ENCODE measurements around the gene NUP107. TPM values are rescaled to one million over a fixed set of nuclear protein-coding genes. Genes with fewer than 3 reads are reported as not detected.

Gene NUP107
- total RNA-seq, 2 experiments from 2014 or later, result 142 to 143 TPM

DNA sequence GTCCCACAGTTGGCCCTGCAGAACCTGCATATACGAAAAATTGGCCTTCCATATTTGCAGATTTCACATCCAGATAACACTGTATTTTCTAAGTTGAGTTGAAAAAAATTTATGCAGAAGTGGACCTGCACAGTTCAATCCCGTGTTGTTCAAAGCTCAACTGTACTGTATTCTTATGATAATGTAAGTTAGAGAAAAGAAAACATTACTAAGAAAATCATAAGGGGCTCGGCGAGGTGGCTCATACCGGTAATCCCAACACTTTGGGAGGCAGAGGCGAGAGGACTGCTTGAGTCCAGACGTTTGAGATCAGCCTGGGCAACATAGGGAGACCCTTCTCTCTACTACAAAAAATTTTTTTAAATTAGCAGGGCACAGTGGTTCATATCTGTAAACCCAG lies 41.0 kb downstream of the NUP107 start:
- DNase-seq (no peak), ATAC-seq (no peak)
- Mint-ChIP-seq H3K36me3 (ENCODE audit: low read depth) (peaks cover 25% of the 10 kb centered on the region), H3K27me3 (no peaks in the 10 kb centered on the region), H3K9me3 (no peaks in the 10 kb centered on the region), H3K4me3 (no peak overlapping the region), H3K4me1 (ENCODE audit: low read depth) (no peaks in the 10 kb centered on the region), H3K27ac (no peak overlapping the region)
- CTCF ChIA-PET, result no interaction called here
- POLR2A ChIA-PET, result no interaction called here
- TF ChIP-seq, protein P1, sequence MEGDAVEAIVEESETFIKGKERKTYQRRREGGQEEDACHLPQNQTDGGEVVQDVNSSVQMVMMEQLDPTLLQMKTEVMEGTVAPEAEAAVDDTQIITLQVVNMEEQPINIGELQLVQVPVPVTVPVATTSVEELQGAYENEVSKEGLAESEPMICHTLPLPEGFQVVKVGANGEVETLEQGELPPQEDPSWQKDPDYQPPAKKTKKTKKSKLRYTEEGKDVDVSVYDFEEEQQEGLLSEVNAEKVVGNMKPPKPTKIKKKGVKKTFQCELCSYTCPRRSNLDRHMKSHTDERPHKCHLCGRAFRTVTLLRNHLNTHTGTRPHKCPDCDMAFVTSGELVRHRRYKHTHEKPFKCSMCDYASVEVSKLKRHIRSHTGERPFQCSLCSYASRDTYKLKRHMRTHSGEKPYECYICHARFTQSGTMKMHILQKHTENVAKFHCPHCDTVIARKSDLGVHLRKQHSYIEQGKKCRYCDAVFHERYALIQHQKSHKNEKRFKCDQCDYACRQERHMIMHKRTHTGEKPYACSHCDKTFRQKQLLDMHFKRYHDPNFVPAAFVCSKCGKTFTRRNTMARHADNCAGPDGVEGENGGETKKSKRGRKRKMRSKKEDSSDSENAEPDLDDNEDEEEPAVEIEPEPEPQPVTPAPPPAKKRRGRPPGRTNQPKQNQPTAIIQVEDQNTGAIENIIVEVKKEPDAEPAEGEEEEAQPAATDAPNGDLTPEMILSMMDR (IDR thresholded peaks at IDR 0.05), result no peak
- intact Hi-C loops (cut with micrococcal nuclease), result no loop called here

DNA sequence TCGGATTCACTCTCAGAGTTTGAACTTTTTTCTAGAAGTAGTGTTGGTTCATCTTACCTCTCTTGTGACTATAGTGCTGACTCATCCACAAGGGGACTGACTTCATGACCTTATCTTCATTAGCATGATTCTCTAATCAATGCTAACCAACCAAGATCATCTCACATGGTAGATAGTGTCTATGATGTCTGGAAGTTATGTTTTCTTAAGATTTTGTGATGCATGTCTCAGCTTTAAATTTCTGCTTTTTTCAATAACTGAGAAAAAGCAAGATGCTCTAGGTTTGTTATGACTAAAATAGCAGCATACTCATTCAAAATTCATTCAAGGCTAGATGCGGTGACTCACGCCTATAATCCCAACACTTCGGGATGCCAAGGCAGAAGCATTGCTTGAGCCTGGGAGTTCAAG lies 46.9 kb downstream of the NUP107 start:
- Mint-ChIP-seq H3K4me1 (ENCODE audit: low read depth) (no peaks in the 10 kb centered on the region), H3K4me3 (no peak overlapping the region), H3K36me3 (ENCODE audit: low read depth) (peaks cover 32% of the 10 kb centered on the region), H3K27me3 (no peaks in the 10 kb centered on the region), H3K27ac (peak overlapping the region; percentile 20), H3K9me3 (no peaks in the 10 kb centered on the region)
- ATAC-seq, result no peak
- TF ChIP-seq, protein P1 (IDR thresholded peaks at IDR 0.05), result no peak
- intact Hi-C loops (cut with micrococcal nuclease), result no loop called here
- no peak for DNase-seq
- CTCF ChIA-PET, result interaction anchor here (1.0 kb wide), 1 partner anchor 15 kb away, joined by 3 read pairs; no protein-coding TSS in a partner anchor
- POLR2A ChIA-PET, result no interaction called here

DNA sequence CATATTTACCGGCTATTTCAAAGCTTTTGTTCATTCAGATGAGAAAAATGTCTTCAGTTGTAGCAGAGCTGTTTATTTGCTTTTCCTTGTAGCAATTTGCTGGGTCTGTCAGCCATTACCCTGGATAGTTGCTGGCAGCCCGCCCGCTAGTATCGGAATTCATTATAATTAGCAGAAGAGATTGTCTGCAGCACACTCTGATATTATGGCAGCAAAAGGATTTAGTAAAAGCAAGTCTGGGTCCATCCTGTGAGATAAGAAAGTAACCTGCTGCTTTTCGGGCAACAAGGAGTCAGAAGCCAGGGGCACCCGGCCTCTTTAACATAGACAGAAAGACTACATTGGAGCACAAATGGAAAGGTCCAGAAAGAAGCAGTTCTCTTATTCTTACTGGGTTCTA lies 53.1 kb downstream of the NUP107 start:
- H3K27ac Mint-ChIP-seq, result no peak overlapping the region
- ATAC-seq, result no peak

DNA sequence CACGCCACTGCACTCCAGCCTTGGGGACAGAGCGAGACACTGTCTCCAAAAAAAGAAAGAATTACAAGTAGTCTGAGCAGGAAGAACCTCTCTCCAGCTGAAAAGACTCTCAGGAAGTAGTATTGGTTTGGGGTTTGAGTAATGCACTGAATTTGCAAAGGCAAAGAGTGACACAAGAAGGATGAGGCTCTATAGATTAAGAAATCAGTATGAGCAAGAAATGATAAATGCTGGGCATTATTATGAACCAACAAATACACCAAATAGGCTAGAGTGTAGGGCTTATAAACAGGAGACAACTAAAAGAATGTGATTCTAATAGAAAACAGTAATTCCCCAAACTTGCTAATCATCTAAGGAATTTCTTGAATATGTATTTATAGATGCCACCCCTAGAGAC lies 56.6 kb downstream of the NUP107 start:
- intact Hi-C loops (cut with micrococcal nuclease), result no loop called here
- CTCF ChIA-PET, result no interaction called here
- Mint-ChIP-seq H3K27ac (no peak overlapping the region), H3K9me3 (no peaks in the 10 kb centered on the region), H3K27me3 (no peaks in the 10 kb centered on the region), H3K4me3 (no peak overlapping the region), H3K36me3 (ENCODE audit: low read depth) (peaks cover 18% of the 10 kb centered on the region), H3K4me1 (ENCODE audit: low read depth) (peaks cover 14% of the 10 kb centered on the region)
- DNase-seq, result no peak
- ATAC-seq, result no peak
- POLR2A ChIA-PET, result no interaction called here
- TF ChIP-seq, protein P1 (IDR thresholded peaks at IDR 0.05), result no peak

More for the DNA sequence above, 53.1 kb downstream of the NUP107 start:
- H3K9me3 Mint-ChIP-seq, result no peaks in the 10 kb centered on the region
- peaks cover 25% of the 10 kb centered on the region for H3K36me3 Mint-ChIP-seq (ENCODE audit: low read depth)
- TF ChIP-seq, protein P1 (IDR thresholded peaks at IDR 0.05), result no peak
- ChIA-PET POLR2A (interaction anchor here (1.4 kb wide), 1 partner anchor 11 kb away, joined by 3 read pairs; no protein-coding TSS in a partner anchor), CTCF (no interaction called here)
- no peak for DNase-seq
- H3K4me3 Mint-ChIP-seq, result no peak overlapping the region
- no peaks in the 10 kb centered on the region for H3K27me3 Mint-ChIP-seq
- no peaks in the 10 kb centered on the region for H3K4me1 Mint-ChIP-seq (ENCODE audit: low read depth)
- intact Hi-C loops (cut with micrococcal nuclease), result no loop called here

DNA sequence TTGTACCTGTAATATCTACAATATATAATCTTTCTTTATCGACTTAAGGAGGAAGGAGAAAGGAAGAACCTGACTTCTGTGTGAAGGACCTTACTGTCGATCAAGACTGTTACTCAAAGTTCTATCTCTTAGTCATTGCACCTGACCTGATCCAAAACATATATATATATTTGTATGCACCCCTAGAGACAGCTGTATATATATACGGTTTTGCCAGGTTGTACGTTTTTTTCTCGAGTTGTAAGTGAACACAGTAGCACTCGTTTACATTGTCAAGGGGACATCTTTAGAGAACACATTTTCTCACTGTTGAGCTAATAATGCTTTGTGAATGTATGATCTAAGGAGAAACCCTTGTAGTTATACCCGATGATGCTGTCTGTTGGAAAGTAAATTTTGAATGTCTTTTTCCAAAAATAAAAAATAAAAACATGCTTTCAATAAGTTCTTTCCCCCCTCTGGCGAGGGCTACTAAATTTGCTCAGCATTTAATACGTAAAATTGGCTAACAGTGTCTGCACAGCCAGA lies 58.7 kb downstream of the NUP107 start:
- peak; percentile 4 for ATAC-seq
- CTCF ChIA-PET, result interaction anchor here (0.8 to 2.6 kb wide), 2 partner anchors 63 to 389 kb away, joined by 3 to 17 read pairs; partner anchors contain the start of gene MDM2
- no peak for DNase-seq

More for the DNA sequence above, 58.7 kb downstream of the NUP107 start:
- peak overlapping the region; percentile 94 for H3K27ac Mint-ChIP-seq
- TF ChIP-seq, protein P1 (IDR thresholded peaks at IDR 0.05), result no peak
- peaks cover 27% of the 10 kb centered on the region for H3K4me1 Mint-ChIP-seq (ENCODE audit: low read depth)
- POLR2A ChIA-PET, result interaction anchor here (1.8 to 2.9 kb wide), 2 partner anchors 58 to 62 kb away, joined by 5 to 10 read pairs; partner anchors contain the start of genes MDM2 and NUP107
- H3K36me3 Mint-ChIP-seq (ENCODE audit: low read depth), result peaks cover 7% of the 10 kb centered on the region
- H3K27me3 Mint-ChIP-seq, result no peaks in the 10 kb centered on the region
- peak overlapping the region; percentile 96 for H3K4me3 Mint-ChIP-seq
- intact Hi-C loops (cut with micrococcal nuclease), result no loop called here
- H3K9me3 Mint-ChIP-seq, result no peaks in the 10 kb centered on the region
